GM12892 (cell line): ENCODE results near the gene NDFIP2.

Source experiments
- POLR2A ChIP-seq: IDR thresholded peaks from 2 replicates; pipeline ENCODE4 v1.6.1; 2011; ENCODE audit warnings: low read depth, low read length, control low read depth
- POLR2AphosphoS5 ChIP-seq: IDR thresholded peaks from 2 replicates; pipeline ENCODE4 v1.6.1; 2011; ENCODE audit warnings: low read depth, low read length, control low read depth

- TF ChIP-seq POLR2A, result no peak
- no peak for TF ChIP-seq POLR2AphosphoS5
Measured at GRCh38 chr13:79432086-79432485, 48.9 kb upstream of the NDFIP2 start.
